CD4-positive, alpha-beta T cell treated with Interleukin-12 subunit alpha and Interleukin-12 subunit beta, for 1 hour (primary cell): ENCODE data around the gene HPCAL1.

Experiments
- DNase-seq: peaks from one replicate; pipeline ENCODE4 v3.0.0-alpha.2; 2020

Gene HPCAL1

DNA sequence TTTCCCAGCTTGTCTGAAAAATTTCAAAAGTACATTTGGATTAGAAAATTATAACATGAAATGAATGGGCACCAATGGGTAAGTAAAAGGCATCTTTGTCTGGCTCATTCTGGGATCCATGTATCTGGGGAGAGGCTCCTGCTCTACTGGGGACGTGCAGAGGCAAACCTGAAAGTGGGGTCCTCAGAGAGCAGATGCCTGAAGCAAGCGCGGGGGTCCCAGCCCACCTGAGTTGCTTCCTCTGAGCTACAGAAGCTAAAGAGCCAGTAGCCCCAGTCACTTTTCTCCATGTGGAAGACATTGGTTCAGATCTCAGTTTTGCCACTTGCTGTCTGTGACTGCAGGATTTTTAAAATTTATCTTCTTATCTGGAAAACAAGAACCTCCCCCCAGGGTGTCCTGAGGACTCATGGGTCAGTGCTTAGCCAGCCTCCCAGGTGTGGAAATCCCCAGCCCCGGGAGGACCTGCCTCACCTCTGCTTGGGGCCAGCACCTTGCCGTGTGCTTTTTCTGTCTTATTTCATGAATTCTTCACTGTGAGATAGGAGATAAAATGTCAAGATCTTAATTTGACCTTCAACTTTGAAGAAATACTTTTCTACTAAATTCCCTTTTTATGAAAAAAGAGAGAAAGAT is 170.5 kb downstream of the HPCAL1 start:
- no peak for DNase-seq

- no peak for DNase-seq
Measured at GRCh38 chr2:10475221-10475722, 172.6 kb downstream of the HPCAL1 start.

- DNase-seq: no peak
Measured at GRCh38 chr2:10475811-10476660, 173.3 kb downstream of the HPCAL1 start.

- DNase-seq: no peak
Measured at GRCh38 chr2:10476723-10477442, 174.2 kb downstream of the HPCAL1 start.
